SJCRH30 (cell line): ENCODE data around the gene CFAP299. TPM values are rescaled to one million over a fixed set of nuclear protein-coding genes. Genes with fewer than 3 reads are reported as not detected.

Experiments used
- DNase-seq, 2 experiments: peaks; one replicate each; pipeline ENCODE4 v3.0.0-alpha.2; 2015 to 2020
- H3K27ac ChIP-seq: fragments of 250-450 bp; sonication (Bioruptor Pico); 2 replicates; pipeline ENCODE4 v1.5.1; 2020; ENCODE audit warnings: mild to moderate bottlenecking, moderate library complexity
- H3K27me3 ChIP-seq: fragments of 250-450 bp; sonication (Bioruptor Pico); 2 replicates; pipeline ENCODE4 v1.5.1; 2020; ENCODE audit warnings: mild to moderate bottlenecking, moderate library complexity
- H3K36me3 ChIP-seq: fragments of 250-450 bp; sonication (Bioruptor Pico); 2 replicates; pipeline ENCODE4 v1.5.1; 2020; ENCODE audit warnings: mild to moderate bottlenecking, moderate library complexity
- H3K4me1 ChIP-seq: fragments of 250-450 bp; sonication (Bioruptor Pico); 2 replicates; pipeline ENCODE4 v1.5.1; 2020; ENCODE audit warnings: mild to moderate bottlenecking, moderate library complexity
- H3K4me3 ChIP-seq: fragments of 250-450 bp; sonication (Bioruptor Pico); 2 replicates; pipeline ENCODE4 v1.5.1; 2020; ENCODE audit warnings: mild to moderate bottlenecking, moderate library complexity
- H3K9me3 ChIP-seq: fragments of 250-450 bp; sonication (Bioruptor Pico); replicated peaks from 2 replicates; pipeline ENCODE4 v1.5.1; 2020; ENCODE audit warnings: mild to moderate bottlenecking, moderate library complexity
- total RNA-seq: library from RNA; depleted of rRNA; stranded (reverse); fragments of >200 nt; shearing (Covaris generic); gene quantifications from 2 replicates; pipeline ENCODE4 v1.2.3, GENCODE V29; 2014

CFAP299 gene
- total RNA-seq, 1 experiment from 2014 or later = not detected

DNA sequence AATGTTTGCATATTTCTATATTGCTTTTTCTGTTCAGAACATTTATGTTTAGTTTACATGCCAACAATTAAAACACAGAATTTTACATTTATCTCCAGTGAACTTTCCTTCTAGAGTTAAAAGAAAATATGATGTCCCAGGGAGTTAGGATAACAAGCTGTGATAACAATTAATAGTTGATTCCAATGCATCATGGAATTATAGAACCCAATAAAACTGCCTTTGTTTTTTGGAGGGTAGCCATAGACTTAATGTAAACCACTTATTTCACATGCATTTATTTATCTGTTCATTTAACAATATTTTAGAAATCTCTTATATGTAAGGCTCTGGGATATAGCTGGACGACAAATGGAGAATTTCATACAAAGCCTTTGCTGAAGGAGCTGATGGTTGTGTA lies 180.0 kb downstream of the CFAP299 start:
- Histone ChIP-seq H3K9me3 (no peaks in the 10 kb centered on the region), H3K4me3 (no peak overlapping the region)

DNA sequence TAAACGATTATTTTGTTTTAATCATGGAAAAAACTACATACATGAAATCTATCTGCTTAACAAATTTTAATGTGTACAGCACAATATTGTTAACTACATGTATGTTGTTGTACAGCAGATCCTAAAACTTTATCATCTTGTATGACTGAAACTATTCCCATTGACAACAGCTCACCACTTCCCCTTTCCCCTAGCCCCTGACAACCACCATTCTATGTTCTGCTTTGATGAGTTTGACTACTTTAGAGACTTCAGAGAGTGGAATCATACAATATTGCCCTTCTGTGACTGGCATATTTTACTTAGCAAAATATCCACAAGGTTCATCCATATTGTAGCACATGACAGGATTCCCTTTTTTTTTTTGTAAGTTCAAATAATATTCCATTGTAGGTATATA lies 185.9 kb downstream of the CFAP299 start:
- DNase-seq = no peak
- Histone ChIP-seq H3K36me3 (no peaks in the 10 kb centered on the region), H3K9me3 (no peaks in the 10 kb centered on the region), H3K27me3 (no peaks in the 10 kb centered on the region), H3K4me1 (no peaks in the 10 kb centered on the region), H3K4me3 (no peak overlapping the region), H3K27ac (no peak overlapping the region)

More for the DNA sequence above, 180.0 kb downstream of the CFAP299 start:
- DNase-seq = no peak
- no peak overlapping the region for H3K27ac ChIP-seq
- no peaks in the 10 kb centered on the region for H3K27me3 ChIP-seq
- H3K36me3 ChIP-seq = no peaks in the 10 kb centered on the region
- H3K4me1 ChIP-seq = no peaks in the 10 kb centered on the region

DNA sequence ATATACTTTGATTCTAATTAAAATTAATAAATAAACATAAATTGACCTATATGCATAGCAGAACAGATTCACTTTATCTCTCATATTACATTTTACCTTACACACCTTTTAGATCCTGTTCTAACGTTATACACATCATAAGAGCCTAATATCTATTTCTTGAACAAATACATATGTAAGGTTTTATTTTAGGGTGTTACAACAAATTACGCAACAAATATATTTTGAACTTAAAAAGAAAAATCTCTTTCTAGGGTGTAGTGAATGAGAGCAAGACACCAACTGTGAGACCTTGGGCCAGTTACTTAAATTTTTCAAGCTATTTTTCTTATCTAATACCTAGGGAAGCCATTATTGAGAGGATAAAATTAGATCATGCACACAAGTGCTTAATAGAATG lies 191.2 kb downstream of the CFAP299 start:
- Histone ChIP-seq H3K27me3 (no peaks in the 10 kb centered on the region), H3K4me3 (no peak overlapping the region), H3K27ac (no peak overlapping the region), H3K9me3 (no peaks in the 10 kb centered on the region), H3K36me3 (no peaks in the 10 kb centered on the region), H3K4me1 (no peaks in the 10 kb centered on the region)
- no peak for DNase-seq

DNA sequence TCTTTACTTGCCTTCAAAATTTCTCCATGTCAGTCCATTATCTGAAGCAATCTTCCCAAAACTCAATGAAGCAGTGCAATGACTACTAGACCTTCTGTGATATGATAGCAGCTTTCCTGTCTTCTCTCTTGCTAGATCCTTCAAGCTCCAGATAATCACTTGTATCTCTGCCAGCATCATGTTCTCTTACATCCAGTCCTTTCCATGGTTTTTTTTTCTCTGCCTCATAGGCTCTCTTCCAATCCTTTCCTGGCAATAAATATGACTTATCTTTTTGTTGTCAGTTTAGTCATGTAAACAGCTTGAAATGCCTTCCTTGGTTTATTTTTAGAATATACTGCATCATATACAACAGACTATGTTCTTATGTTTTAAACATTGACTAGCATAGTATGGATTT lies 193.5 kb downstream of the CFAP299 start:
- no peaks in the 10 kb centered on the region for H3K4me1 ChIP-seq
- H3K36me3 ChIP-seq = no peaks in the 10 kb centered on the region
- no peaks in the 10 kb centered on the region for H3K27me3 ChIP-seq
- no peak overlapping the region for H3K27ac ChIP-seq
- DNase-seq = no peak
- no peaks in the 10 kb centered on the region for H3K9me3 ChIP-seq
- H3K4me3 ChIP-seq = no peak overlapping the region

DNA sequence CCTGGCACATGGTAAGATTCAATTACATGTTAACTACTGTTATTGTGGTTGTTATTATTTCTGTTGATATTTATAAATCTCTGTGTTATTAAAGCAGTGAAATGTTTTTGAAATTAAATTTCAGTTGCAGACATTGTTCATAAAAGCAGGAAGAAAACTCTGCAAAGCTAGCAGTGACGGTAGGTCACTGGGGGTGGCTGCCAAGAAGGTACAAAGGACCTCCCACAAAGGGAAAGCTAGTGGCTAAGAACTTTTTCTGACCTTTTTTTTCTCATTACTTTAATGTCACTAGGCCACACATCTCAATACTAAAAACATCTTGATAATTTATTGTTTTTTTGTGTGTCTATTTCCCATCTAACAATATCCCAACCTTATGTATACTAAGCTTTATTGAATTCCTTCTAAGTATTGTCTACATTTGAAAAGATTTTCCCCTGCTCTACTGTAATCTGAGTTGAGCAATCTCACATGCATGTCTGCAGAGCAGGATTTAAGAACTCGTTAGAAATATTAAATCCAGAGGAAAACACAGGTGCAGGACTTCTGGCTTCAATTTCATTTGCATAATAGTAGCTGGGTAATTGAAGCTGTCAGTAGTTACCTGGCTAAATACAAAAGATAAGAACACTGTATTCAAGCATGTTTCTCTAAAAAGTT lies 197.3 kb downstream of the CFAP299 start:
- no peak overlapping the region for H3K27ac ChIP-seq
- no peak overlapping the region for H3K4me3 ChIP-seq
- no peak for DNase-seq
- H3K4me1 ChIP-seq = no peaks in the 10 kb centered on the region
- H3K36me3 ChIP-seq = no peaks in the 10 kb centered on the region
- H3K9me3 ChIP-seq = no peaks in the 10 kb centered on the region
- no peaks in the 10 kb centered on the region for H3K27me3 ChIP-seq

DNA sequence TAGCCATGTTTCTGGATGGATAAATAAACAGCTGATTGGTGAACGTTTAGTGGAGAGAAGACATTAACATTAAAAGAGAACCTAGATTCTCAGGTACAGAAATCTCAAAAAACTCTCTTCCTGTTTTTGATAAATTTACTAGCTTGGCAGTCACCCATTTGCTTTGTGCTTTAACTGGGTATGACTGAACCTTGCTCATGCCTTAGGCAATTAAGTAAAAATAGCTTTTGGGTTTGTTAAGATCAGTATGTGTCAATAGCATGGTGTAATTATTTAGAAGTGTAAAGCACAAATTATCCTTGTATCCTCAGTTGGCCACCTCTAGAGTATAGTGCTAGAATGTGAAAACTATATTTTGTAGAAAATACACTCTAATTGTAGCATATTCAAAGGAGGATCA lies 200.0 kb downstream of the CFAP299 start:
- H3K9me3 ChIP-seq = no peaks in the 10 kb centered on the region
- no peak overlapping the region for H3K4me3 ChIP-seq
- no peak overlapping the region for H3K27ac ChIP-seq
- H3K4me1 ChIP-seq = no peaks in the 10 kb centered on the region
- DNase-seq = no peak
- no peaks in the 10 kb centered on the region for H3K27me3 ChIP-seq
- H3K36me3 ChIP-seq = no peaks in the 10 kb centered on the region

DNA sequence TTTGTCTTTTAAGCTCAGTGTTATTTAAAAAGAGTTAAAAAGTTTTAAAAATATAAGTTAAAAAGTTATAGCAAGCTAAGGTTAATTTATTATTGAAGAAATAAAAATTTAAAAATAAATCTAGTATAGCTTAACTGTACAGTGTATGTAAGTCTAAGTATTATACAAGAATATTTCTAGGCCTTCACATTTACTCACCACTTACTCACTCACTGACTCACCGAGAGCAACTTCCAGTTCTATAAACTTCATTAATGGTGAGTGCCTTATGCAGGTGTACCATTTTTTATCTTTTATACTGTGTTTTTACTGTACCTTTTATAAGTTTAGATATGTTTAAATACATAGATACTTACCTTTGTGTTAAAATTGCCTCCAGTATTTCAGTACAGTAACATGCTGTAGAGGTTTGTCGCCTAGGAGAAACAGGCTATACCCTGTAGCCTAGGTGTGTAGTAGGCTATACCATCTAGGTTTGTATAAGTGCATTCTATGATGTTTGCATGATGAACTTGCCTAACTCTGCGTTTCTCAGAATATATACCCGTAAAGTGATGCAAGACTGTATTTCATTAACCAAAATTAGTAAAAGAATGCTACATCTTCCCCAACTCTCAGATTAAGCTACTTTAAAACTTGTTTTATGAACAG lies 202.9 kb downstream of the CFAP299 start:
- H3K27me3 ChIP-seq = no peaks in the 10 kb centered on the region
- no peaks in the 10 kb centered on the region for H3K36me3 ChIP-seq
- H3K9me3 ChIP-seq = no peaks in the 10 kb centered on the region
- H3K27ac ChIP-seq = no peak overlapping the region
- no peaks in the 10 kb centered on the region for H3K4me1 ChIP-seq
- no peak for DNase-seq
- no peak overlapping the region for H3K4me3 ChIP-seq

- Histone ChIP-seq H3K27ac (no peak overlapping the region), H3K27me3 (no peaks in the 10 kb centered on the region), H3K4me1 (no peaks in the 10 kb centered on the region), H3K4me3 (no peak overlapping the region), H3K36me3 (no peaks in the 10 kb centered on the region), H3K9me3 (no peaks in the 10 kb centered on the region)
- DNase-seq = no peak
These were observed 203.7 kb downstream of the CFAP299 start for GRCh38 chr4:80539190-80539589.

- no peaks in the 10 kb centered on the region for H3K27me3 ChIP-seq
- H3K9me3 ChIP-seq = no peaks in the 10 kb centered on the region
- H3K27ac ChIP-seq = no peak overlapping the region
- no peaks in the 10 kb centered on the region for H3K4me1 ChIP-seq
- H3K36me3 ChIP-seq = no peaks in the 10 kb centered on the region
- H3K4me3 ChIP-seq = no peak overlapping the region
- DNase-seq = no peak
These were observed 204.8 kb downstream of the CFAP299 start for GRCh38 chr4:80540349-80540748.

DNA sequence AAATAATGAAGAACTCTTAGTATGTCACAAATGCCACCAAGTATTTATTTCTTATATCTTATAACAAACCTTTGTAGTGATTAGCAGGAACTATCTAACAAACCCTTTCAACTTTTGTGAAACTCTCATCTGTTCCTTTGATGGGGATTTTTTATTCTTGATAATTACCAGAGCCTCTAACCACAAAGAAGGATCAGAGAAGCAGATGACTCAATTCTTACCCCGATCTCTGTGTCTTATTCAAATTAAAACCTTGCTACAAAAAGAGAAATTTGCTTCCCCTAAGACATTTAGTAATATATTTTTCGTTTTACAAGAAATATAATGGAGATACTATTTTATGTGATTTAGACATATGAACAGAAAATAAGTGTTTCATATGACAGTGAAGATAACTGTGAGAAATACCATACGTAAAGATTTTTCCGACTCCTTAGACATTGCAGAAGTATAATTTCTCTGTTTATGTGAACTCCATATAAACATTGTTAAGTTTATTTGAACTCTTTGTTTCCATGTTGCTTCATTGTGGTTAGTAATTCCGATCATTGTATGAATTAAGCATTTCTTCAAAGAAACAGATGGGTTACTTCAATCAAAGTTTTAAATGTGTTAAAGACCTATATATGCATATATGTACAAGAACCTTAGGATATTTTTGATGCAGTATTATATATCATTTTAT lies 205.4 kb downstream of the CFAP299 start:
- Histone ChIP-seq H3K9me3 (no peaks in the 10 kb centered on the region), H3K4me3 (no peak overlapping the region), H3K36me3 (no peaks in the 10 kb centered on the region), H3K27me3 (no peaks in the 10 kb centered on the region), H3K27ac (no peak overlapping the region), H3K4me1 (no peaks in the 10 kb centered on the region)
- DNase-seq = no peak

DNA sequence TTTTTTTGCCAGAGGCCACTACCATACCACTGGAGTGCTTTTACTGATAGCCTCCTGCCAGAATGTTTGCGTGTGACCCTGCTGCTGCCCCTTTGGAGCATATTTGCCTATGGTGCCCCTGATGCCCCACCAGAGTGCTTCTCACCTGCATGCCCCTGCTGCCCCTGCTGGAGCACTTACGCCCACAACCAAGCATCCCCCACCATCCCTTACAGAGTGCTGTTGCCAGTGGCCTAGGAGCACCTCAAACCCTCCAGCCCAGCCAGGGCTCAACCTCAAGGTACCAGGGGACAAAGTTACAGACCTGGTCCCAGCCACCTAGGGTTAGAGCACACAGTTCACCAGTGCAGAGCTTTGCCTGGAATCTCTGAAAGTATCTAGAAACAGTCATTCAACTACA lies 207.2 kb downstream of the CFAP299 start:
- H3K4me3 ChIP-seq = no peak overlapping the region
- no peaks in the 10 kb centered on the region for H3K9me3 ChIP-seq
- no peaks in the 10 kb centered on the region for H3K27me3 ChIP-seq
- no peaks in the 10 kb centered on the region for H3K36me3 ChIP-seq
- H3K4me1 ChIP-seq = no peaks in the 10 kb centered on the region
- no peak overlapping the region for H3K27ac ChIP-seq
- no peak for DNase-seq

DNA sequence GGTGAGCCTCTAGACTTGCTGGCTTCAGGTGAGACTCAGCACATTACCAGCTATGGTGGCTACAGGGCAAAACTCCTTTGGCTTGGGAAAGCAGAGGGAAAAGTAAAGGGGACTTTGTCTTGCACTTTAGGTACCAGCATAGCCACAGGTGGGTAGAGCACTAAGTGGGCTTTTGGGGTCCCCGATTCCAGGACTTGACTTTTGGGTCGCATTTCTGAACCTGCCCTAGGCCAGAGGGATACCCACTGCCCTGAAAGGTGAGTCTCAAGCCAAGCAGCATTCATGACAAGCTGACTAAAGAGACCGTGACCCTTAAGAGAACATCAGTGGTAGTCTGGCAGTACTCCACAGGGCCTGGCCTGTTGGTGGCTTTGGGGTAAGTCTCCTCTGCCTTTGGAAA lies 224.8 kb downstream of the CFAP299 start:
- H3K4me1 ChIP-seq = no peaks in the 10 kb centered on the region
- H3K36me3 ChIP-seq = no peaks in the 10 kb centered on the region
- no peak overlapping the region for H3K27ac ChIP-seq
- H3K27me3 ChIP-seq = no peaks in the 10 kb centered on the region
- no peak for DNase-seq
- no peak overlapping the region for H3K4me3 ChIP-seq
- H3K9me3 ChIP-seq = no peaks in the 10 kb centered on the region

DNA sequence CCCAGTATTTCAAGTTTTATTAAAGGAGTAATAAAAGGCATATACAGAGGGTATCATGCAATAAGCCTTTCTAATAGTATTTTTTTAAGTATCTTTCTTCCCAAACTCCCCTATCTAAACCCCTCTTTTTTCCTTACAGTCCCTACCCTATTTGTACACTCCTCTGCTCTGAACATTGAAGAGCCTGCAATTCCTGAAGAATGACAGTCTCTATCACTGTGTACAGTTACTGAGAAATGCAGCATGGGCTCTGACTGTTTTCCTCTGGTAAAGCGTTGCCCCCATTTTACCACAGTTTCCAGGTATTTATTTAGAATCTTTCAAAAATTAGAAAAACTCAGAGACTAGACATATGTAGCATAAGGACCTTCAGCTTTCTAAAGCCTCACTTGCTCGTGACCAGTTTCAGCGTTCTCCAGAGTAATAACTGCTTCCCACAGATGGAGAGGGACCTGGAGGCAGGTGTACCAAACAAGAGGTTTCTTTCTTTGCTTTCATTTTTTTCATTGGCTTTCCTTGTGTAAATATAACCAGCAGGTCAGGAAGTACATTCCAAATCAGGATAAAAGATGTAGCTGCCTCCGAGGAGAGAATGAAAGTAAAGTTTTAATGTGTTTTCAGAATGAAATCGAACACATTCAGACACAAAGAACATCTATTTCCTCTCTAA lies 230.8 kb downstream of the CFAP299 start:
- no peak for DNase-seq
- no peak overlapping the region for H3K27ac ChIP-seq
- H3K36me3 ChIP-seq = no peaks in the 10 kb centered on the region
- H3K4me3 ChIP-seq = no peak overlapping the region
- H3K9me3 ChIP-seq = no peaks in the 10 kb centered on the region
- no peaks in the 10 kb centered on the region for H3K4me1 ChIP-seq
- no peaks in the 10 kb centered on the region for H3K27me3 ChIP-seq

- H3K4me1 ChIP-seq = no peaks in the 10 kb centered on the region
- no peaks in the 10 kb centered on the region for H3K36me3 ChIP-seq
- no peaks in the 10 kb centered on the region for H3K27me3 ChIP-seq
- no peak overlapping the region for H3K4me3 ChIP-seq
- H3K9me3 ChIP-seq = no peaks in the 10 kb centered on the region
- DNase-seq = no peak
- no peak overlapping the region for H3K27ac ChIP-seq
These were observed 233.4 kb downstream of the CFAP299 start for GRCh38 chr4:80568891-80569290.

GRCh38 chr4:80576796-80577195 lies 241.3 kb downstream of the CFAP299 start:
- H3K4me1 ChIP-seq = no peaks in the 10 kb centered on the region
- no peaks in the 10 kb centered on the region for H3K9me3 ChIP-seq
- DNase-seq = peak in 1 of 2 experiments; percentile 6
- H3K4me3 ChIP-seq = no peak overlapping the region
- H3K27me3 ChIP-seq = no peaks in the 10 kb centered on the region
- H3K27ac ChIP-seq = no peak overlapping the region
- no peaks in the 10 kb centered on the region for H3K36me3 ChIP-seq
